A549 treated with GW870086 at 1 μM for 4 hours (cell line): ENCODE data around the gene VGLL2. TPM values are rescaled to one million over a fixed set of nuclear protein-coding genes. Genes with fewer than 3 reads are reported as not detected.

ENCODE experiments used
- total RNA-seq: library from RNA; stranded (reverse); fragments of 200-300 nt; extraction: Qiagen RNA extraction; gene quantifications from 5 replicates; pipeline ENCODE4 v1.2.3, GENCODE V29; 2022; ENCODE audit warnings: low read depth

Gene VGLL2
- not detected in 5 replicates for total RNA-seq

GRCh38 chr6:117265410-117266256 lies at the start of gene VGLL2:
TSS of gene VGLL2 (plus strand) at chr6:117265558. CDS start at chr6:117265764, 206 bp downstream.

Other genes with a start within 250 kb of the VGLL2 start
- 0.15 to 0.24 TPM (median 0.16 TPM) in 5 replicates for gene ROS1, start 160.4 kb downstream of the VGLL2 start, total RNA-seq
- 24.0 to 29.9 TPM (median 26.3 TPM) in 5 replicates for gene DCBLD1, start 217.1 kb downstream of the VGLL2 start, total RNA-seq